ENCODE results near the gene RTN4RL1.

DNA sequence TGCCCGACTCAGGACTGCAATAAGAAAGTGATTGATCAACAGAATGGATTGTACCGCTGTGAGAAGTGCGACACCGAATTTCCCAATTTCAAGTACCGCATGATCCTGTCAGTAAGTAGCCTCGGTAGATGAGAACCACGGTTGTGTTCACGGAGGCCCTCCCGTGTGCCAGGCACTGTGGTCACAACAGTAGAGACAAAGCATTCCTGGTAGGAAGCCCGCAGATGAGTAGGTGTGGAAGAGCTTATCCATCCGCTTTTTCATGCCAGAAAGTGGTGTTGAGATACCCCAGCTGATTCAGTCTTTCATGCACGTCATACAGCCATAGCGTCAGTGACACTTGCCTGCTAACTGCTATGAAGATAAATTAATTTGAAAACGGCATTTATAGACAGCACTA is 136.4 kb downstream of the RTN4RL1 start:
- TF ChIP-seq, protein P1, sequence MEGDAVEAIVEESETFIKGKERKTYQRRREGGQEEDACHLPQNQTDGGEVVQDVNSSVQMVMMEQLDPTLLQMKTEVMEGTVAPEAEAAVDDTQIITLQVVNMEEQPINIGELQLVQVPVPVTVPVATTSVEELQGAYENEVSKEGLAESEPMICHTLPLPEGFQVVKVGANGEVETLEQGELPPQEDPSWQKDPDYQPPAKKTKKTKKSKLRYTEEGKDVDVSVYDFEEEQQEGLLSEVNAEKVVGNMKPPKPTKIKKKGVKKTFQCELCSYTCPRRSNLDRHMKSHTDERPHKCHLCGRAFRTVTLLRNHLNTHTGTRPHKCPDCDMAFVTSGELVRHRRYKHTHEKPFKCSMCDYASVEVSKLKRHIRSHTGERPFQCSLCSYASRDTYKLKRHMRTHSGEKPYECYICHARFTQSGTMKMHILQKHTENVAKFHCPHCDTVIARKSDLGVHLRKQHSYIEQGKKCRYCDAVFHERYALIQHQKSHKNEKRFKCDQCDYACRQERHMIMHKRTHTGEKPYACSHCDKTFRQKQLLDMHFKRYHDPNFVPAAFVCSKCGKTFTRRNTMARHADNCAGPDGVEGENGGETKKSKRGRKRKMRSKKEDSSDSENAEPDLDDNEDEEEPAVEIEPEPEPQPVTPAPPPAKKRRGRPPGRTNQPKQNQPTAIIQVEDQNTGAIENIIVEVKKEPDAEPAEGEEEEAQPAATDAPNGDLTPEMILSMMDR (conservative IDR thresholded peaks at IDR 0.05; ENCODE audit: low read depth, low read length), result no peak
- TF ChIP-seq POLR2A (IDR thresholded peaks at IDR 0.05; ENCODE audit: low read depth, low read length) (no peak), MAZ (IDR thresholded peaks at IDR 0.05; ENCODE audit: borderline replicate concordance, low read depth, low read length) (no peak), RFX5 (IDR thresholded peaks at IDR 0.05; ENCODE audit: low read depth, low read length) (no peak), RAD21 (IDR thresholded peaks at IDR 0.05; ENCODE audit: low read length) (no peak), CHD1 (IDR thresholded peaks at IDR 0.05; ENCODE audit: low read depth, low read length) (no peak), RCOR1 (IDR thresholded peaks at IDR 0.05; ENCODE audit: insufficient replicate concordance, low read length) (no peak), SMC3 (IDR thresholded peaks at IDR 0.05; ENCODE audit: low read depth, low read length) (no peak), MAFK (IDR thresholded peaks at IDR 0.05; ENCODE audit: low read depth, low read length) (no peak), CEBPB (IDR thresholded peaks at IDR 0.05; ENCODE audit: low read depth, low read length) (no peak)
- TF ChIP-seq, protein P2, sequence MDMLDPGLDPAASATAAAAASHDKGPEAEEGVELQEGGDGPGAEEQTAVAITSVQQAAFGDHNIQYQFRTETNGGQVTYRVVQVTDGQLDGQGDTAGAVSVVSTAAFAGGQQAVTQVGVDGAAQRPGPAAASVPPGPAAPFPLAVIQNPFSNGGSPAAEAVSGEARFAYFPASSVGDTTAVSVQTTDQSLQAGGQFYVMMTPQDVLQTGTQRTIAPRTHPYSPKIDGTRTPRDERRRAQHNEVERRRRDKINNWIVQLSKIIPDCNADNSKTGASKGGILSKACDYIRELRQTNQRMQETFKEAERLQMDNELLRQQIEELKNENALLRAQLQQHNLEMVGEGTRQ (IDR thresholded peaks at IDR 0.05; ENCODE audit: low read depth, low read length), result no peak
